Stimulated activated CD4-positive, alpha-beta T cell treated with anti-CD3 and anti-CD28 coated beads, Interleukin-2, amount 100 ng/mL, for 24 hours (primary cell): Measurements from ENCODE around the gene CENPB.
A peak's percentile ranks its signal among the peaks of the same experiment; 100 is the strongest.

Experiments used
- DNase-seq, 2 donors: peaks; one replicate each; pipeline ENCODE4 v3.0.0-alpha.2; 2020

Gene CENPB

DNA sequence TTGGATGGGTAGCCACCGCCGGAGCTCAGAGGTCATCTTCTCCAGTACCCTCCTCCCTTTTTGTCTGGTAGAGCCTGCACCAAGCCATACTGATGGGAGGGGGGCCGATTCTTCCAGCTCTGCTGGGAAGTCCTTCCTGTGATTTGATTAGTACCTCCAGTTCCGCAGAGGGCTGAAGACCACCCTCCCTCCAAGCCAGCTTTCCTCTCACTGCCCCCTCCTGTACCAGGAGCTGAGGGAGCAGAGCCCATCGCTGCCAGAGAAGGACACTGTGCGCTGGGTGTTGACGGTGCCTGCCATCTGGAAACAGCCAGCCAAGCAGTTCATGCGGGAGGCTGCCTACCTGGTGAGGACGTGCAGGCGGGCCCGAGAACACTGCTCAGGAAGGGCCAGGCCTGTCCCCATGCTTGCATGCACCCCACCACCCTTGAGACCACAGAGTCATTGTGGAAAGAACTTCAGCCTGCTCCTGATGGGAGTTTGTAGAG is 40.8 kb downstream of the CENPB start:
- no peak for DNase-seq

DNA sequence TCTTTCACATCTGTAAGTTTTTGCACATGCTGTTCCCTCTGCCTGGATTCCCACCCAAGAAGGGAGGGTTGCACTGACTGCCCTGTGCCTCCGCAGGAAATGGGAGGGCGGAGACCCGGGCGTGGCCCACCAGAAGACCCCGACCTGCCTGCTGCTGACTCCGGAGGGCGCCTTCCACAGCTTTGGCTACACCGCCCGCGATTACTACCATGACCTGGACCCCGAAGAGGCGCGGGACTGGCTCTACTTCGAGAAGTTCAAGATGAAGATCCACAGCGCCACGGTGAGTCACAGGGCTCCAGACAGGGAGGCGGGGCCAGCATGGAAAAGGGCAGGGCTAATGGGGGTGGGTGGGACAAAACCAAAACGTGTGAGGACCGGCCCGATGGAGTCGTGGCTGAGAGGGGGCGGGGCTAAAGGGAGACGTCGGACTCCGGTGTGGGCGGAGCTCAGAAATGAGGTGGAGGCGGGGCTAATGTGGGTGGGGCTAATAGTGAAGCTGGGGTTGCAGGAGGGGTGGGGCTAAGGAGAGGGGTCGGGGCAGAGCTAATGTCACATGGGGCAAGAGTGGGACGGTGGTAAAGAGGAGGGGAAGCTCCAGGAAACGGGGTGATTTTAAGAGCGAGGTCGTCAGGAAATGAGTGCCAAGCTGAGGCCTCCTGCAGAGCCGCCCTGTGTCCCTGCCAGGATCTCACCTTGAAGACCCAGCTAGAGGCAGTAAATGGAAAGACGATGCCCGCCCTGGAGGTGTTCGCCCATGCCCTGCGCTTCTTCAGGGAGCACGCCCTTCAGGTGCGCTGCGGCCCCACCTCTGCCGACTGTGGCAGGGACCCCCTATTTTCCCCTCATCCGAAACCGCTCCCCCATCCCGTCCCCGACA is 41.5 kb downstream of the CENPB start:
- DNase-seq, result peak; percentile 74 to 77

DNA sequence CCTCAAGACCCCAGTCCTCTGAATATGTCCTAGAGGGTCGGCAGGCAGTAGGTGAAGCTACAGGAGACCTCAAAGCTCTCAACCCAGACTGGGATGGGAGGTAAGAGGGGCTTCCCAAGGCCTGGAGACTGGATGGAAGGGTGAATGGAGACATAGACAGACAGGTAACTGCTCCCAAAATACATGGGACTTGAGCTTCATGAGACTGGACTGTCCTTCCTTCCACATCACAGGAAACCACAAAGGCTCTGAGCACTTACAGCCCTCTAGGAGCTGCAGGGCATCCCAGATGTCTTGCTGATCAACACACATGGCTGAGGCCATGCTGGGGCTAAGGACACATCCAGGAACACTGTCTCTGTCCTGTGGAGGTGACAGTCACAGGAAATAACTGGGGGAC is 42.5 kb downstream of the CENPB start:
- DNase-seq, result no peak

DNA sequence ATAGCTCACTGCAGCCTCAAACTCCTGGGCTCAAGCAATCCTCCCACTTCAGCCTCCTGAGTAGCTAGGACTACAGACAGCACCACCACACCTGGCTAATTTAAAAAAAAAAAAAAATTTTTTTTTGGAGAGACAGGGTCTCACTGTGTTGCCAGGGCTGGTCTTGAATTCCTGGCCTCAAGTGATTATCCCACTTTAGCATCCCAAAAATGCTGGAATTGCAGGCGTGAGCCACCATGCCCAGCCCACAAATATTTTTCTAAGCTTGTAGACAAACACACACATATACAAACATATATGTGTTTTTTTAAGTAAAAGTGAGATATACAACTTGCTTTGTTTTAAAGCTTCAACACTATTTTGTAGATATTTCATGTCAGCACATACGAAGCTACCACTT is 43.3 kb downstream of the CENPB start:
- DNase-seq, result no peak

- no peak for DNase-seq
Measured at GRCh38 chr20:3741836-3742458, 44.6 kb downstream of the CENPB start.

- DNase-seq, result no peak
Measured at GRCh38 chr20:3740615-3741301, 45.8 kb downstream of the CENPB start.

DNA sequence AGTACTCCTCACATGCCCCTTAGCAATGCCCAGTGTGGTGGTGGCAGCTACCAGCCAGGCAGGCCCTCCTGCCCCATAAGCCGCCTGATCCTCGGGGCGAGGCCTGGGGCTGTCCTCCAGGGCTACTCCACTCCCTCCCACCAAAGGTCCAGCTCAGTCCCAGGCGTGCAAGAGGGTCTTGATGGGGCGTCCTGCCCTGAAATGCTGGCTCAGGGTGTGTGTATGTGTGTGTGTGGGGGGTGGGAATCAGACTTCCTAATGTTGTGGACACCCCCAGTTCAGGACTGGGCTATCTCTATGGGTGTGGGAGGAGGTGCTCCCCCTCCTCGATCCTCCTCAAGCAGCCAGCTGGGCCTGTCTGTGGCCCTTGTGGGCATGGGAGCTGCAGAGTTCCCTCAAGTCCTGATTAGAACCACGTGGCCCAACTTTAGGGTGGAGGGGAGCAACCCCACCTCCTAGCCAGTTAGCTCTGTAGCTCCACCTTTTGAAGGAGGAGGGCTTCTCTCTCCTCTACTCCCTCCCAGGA is 46.6 kb downstream of the CENPB start:
- DNase-seq, result no peak

- no peak for DNase-seq
Measured at GRCh38 chr20:3739054-3739925, 47.2 kb downstream of the CENPB start.

DNA sequence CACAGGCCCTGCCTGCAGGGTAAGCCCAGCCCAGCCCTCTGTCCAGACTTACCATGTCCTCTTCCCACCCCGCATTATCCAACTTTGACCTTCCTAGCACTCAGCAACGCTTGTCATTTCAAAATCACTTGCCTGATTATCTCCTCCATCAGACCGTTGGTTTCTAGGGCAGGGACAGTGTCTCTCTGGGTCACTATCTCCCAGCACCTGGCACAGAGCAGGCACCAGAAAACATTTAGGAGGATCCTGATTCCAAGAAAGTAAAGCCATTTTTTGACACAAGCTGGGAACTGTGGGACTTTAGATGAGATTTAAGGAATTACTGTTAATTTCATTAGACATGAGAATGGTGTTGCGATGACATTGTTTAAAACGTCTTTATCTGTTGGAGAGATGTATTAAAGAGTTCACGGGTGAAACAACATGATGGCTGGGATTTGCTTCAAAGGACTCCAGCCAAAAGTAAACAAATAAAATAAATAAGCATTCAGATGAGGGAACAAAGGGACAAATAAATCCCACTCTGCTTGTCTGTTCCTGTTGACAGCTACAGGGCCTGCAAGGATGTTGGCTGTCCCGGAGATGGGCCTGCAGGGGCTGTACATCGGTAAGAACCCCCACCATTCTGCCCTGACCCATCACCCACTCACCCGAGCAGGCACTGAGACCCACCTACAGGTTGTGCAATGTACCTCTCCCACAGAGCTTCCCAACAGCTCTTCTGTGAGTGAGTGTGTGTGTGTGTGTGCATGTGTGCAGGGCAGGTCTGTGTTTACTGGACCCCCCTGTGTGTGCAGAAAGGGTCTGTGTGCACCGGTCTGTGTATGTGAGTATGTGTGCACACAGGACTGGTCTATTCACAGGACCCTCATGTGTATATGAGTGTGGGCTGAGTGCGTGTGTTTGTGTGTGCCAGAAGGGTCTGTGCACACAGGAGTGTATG is 48.2 kb downstream of the CENPB start:
- DNase-seq, result no peak

DNA sequence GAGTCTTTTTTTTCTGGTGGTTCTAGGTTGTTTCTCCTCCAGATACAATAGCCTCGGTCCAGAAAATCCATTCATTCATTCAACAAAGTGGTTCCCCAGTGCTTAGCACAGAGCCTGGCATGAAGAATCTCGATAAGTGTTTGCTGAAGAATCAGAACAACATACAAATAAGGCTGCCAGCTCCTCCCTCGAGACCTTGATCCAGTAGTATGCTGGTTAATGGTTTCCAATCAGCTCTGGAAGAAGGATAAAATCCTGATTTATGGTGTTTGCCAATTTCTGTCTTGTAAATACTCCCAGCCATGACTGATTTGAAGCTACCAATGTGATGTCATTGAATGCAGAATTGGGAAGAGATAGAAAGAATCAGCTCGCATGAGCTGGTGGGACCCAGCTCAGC is 50.8 kb downstream of the CENPB start:
- DNase-seq, result no peak

DNA sequence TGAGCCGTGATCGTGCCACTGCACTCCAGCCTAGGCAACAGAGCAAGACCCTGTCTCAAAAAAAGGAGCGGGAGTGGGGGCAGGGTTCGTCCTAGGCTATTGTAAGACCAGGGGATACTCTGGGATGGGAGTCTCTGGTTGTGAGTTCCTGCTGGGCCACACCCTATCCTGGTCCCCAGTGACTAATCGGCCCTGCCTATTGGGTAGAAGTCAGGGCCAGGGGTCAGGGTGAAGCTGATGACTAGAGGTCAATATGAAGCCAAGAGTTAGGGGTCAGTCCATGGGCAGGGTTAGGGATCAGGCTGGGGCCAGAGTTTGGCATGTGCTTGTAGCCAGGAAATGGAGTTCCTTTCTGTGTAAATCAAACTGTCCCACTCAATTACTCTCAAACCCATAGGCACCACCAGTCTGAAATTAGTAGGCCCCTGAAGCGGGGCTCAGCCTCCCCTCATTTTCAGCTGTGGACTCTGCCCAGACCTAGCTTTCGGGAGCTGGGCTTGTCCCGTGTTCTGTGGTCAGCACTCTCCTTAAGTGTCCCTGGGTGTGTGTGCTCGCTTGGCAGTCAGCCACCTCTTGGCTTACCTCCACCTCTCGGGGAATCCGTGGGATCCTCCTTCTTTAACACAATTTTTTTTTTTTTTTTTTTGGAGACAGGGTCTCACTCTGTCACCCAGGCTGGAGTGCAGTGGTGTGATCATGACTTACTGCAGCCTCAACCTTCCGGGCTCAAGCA is 52.3 kb downstream of the CENPB start:
- DNase-seq, result no peak
